Gastrocnemius medialis (tissue), 4 donors: ENCODE measurements around the gene SCO1. TPM values are rescaled to one million over a fixed set of nuclear protein-coding genes. Genes with fewer than 3 reads are reported as not detected.
"Not testable (repeated sequence)": the region's sequence is repeated elsewhere in the genome, so short reads cannot be mapped to it uniquely, and the experiment has no call there.

Source experiments
- ATAC-seq, 2 donors: fragments of 150-250 bp; one replicate each; pipeline ENCODE4 v1.9.1; 2016
- DNase-seq, 2 donors: peaks; one replicate each; pipeline ENCODE4 v3.0.0-alpha.2; 2019
- H3K27ac ChIP-seq, 4 donors: fragments of 200-600 bp; sonication (generic); 1 replicate in 1 of 4; 2 replicates in 3 of 4; pipeline ENCODE4 v1.5.1; 2016 to 2018; ENCODE audit warnings: mild to moderate bottlenecking in 2 of 4, moderate library complexity in 1 of 4
- H3K27me3 ChIP-seq, 3 donors: fragments of 200-600 bp; sonication (generic) in 2 of 3; 1 replicate in 1 of 3; 2 replicates in 2 of 3; pipeline versions ENCODE4 v1.5.1 to v1.6.0; 2016 to 2019; ENCODE audit warnings: mild to moderate bottlenecking in 1 of 3, moderate library complexity in 1 of 3
- H3K36me3 ChIP-seq, 2 donors: fragments of 200-600 bp; sonication (generic) in 1 of 2; one replicate each; pipeline ENCODE4 v1.5.1; 2017 to 2018
- H3K4me1 ChIP-seq, 2 donors: fragments of 200-600 bp; sonication (generic) in 1 of 2; one replicate each; pipeline ENCODE4 v1.5.1; 2016 to 2017; ENCODE audit warnings: mild to moderate bottlenecking in 2 of 2
- H3K4me3 ChIP-seq, 4 donors: fragments of 200-600 bp; sonication (generic) in 3 of 4; 1 replicate in 1 of 4; 2 replicates in 3 of 4; pipeline ENCODE4 v1.5.1; 2016 to 2019; ENCODE audit warnings: mild to moderate bottlenecking in 2 of 4
- H3K9me3 ChIP-seq, 3 donors: fragments of 200-600 bp; sonication (generic) in 2 of 3; 1 replicate in 1 of 3; 2 replicates in 2 of 3; pipeline ENCODE4 v1.5.1; 2016 to 2019
- CTCF ChIP-seq, 5 experiments: fragments of 450-650 bp in 3 of 5; fragments of 200-600 bp in 2 of 5; sonication (generic) in 2 of 5; IDR thresholded peaks in 4 of 5; conservative IDR thresholded peaks in 1 of 5; 1 replicate in 4 of 5; 2 replicates in 1 of 5; pipeline ENCODE4 v1.5.1; 2016 to 2019; ENCODE audit warnings: antibody characterized with exemption in 5 of 5, mild to moderate bottlenecking in 3 of 5, moderate library complexity in 3 of 5
- POLR2A ChIP-seq, 2 donors: fragments of 450-650 bp; IDR thresholded peaks; one replicate each; pipeline ENCODE4 v1.6.1; 2017; ENCODE audit warnings: antibody characterized with exemption in 2 of 2, mild to moderate bottlenecking in 2 of 2, moderate library complexity in 2 of 2
- in situ Hi-C, 4 donors: fragments of 200-750 bp; cut with MboI; loops; one replicate each; pipeline versions ENCODE4 v1.15.0 to v1.8.0; 2017; ENCODE audit warnings: low sequenced_read_pairs in 4 of 4
- intact Hi-C: fragments of 100-400 bp; cut with DNase I; formaldehyde crosslinking; loops from one replicate; pipeline ENCODE4 v1.15.1; 2023; ENCODE audit warnings: low total_unique reads
- total RNA-seq, 4 donors: library from RNA; depleted of rRNA; stranded (reverse); fragments of >200 nt; gene quantifications; one replicate each; pipeline versions ENCODE4 v1.1.0 to v1.2.3, GENCODE V29; 2016

Gene SCO1
- total RNA-seq, 4 donors from 2014 or later: 16.7 to 27.3 (median 22.8) TPM

GRCh38 chr17:10735251-10735650, 37.9 kb upstream of the SCO1 start:
- no peaks in the 10 kb centered on the region for H3K9me3 ChIP-seq
- TF ChIP-seq POLR2A (IDR thresholded peaks at IDR 0.05): no peak
- no peak for TF ChIP-seq CTCF (IDR thresholded peaks at IDR 0.05 in 4 of 5, conservative IDR thresholded peaks at IDR 0.05 in 1 of 5)
- in situ Hi-C loops: loop anchor here (5.0 to 25.0 kb wide), 4 partner anchors 107 to 1252 kb away; partner anchors contain the start of gene ZNF18 (in 1 of the 4)
- no peak overlapping the region for H3K27ac ChIP-seq
- no peaks in the 10 kb centered on the region for H3K36me3 ChIP-seq
- no peak overlapping the region for H3K4me3 ChIP-seq
- intact Hi-C loops: no loop called here
- ATAC-seq (no peak), DNase-seq (no peak)
- peaks cover 0 to 4% of the 10 kb centered on the region in 2 donors for H3K4me1 ChIP-seq
- H3K27me3 ChIP-seq: no peaks in the 10 kb centered on the region

GRCh38 chr17:10733666-10734065, 36.3 kb upstream of the SCO1 start:
- no peak for TF ChIP-seq POLR2A (IDR thresholded peaks at IDR 0.05)
- TF ChIP-seq CTCF (IDR thresholded peaks at IDR 0.05 in 4 of 5, conservative IDR thresholded peaks at IDR 0.05 in 1 of 5): no peak
- no peak for ATAC-seq
- in situ Hi-C loops (loop anchor here in 3 of 4 donors (10.0 to 25.0 kb wide), 2 partner anchors 111 to 1254 kb away; partner anchors contain the start of gene ZNF18 (in 1 of the 3)), intact Hi-C loops (no loop called here)
- DNase-seq: no peak
- Histone ChIP-seq H3K9me3 (no peaks in the 10 kb centered on the region), H3K36me3 (no peaks in the 10 kb centered on the region), H3K4me1 (peaks cover 0 to 4% of the 10 kb centered on the region in 2 donors), H3K4me3 (no peak overlapping the region), H3K27me3 (no peaks in the 10 kb centered on the region), H3K27ac (no peak overlapping the region)

- ATAC-seq, H3K4me3 ChIP-seq, H3K9me3 ChIP-seq, H3K27ac ChIP-seq, intact Hi-C loops, H3K36me3 ChIP-seq, H3K27me3 ChIP-seq, H3K4me1 ChIP-seq, DNase-seq: not testable (repeated sequence)
- in situ Hi-C loops: loop anchor here in 3 of 4 donors (10.0 to 25.0 kb wide), 2 partner anchors 113 to 1255 kb away; partner anchors contain the start of gene ZNF18 (in 1 of the 3)
Measured at GRCh38 chr17:10732121-10732520, 34.8 kb upstream of the SCO1 start.

GRCh38 chr17:10731408-10731879, 34.1 kb upstream of the SCO1 start:
- ATAC-seq (no peak), DNase-seq (no peak)
- in situ Hi-C loops (loop anchor here in 3 of 4 donors (10.0 to 25.0 kb wide), 2 partner anchors 113 to 1256 kb away; partner anchors contain the start of gene ZNF18 (in 1 of the 3)), intact Hi-C loops (no loop called here)
- TF ChIP-seq POLR2A (IDR thresholded peaks at IDR 0.05) (no peak), CTCF (IDR thresholded peaks at IDR 0.05 in 4 of 5, conservative IDR thresholded peaks at IDR 0.05 in 1 of 5) (no peak)
- H3K4me1 ChIP-seq: no peaks in the 10 kb centered on the region
- H3K27ac ChIP-seq: no peak overlapping the region
- H3K36me3 ChIP-seq: peaks cover 0 to under 1% of the 10 kb centered on the region in 2 donors
- no peak overlapping the region for H3K4me3 ChIP-seq
- no peaks in the 10 kb centered on the region for H3K9me3 ChIP-seq
- H3K27me3 ChIP-seq: no peaks in the 10 kb centered on the region

- H3K27me3 ChIP-seq, intact Hi-C loops, H3K9me3 ChIP-seq, ATAC-seq, DNase-seq, H3K4me1 ChIP-seq: not testable (repeated sequence)
- in situ Hi-C loops: loop anchor here in 3 of 4 donors (10.0 to 25.0 kb wide), 2 partner anchors 115 to 1257 kb away; partner anchors contain the start of gene ZNF18 (in 1 of the 3)
- H3K36me3 ChIP-seq: peaks cover 0 to 12% of the 10 kb centered on the region in 2 donors
- peak overlapping the region; percentile 92 to 97 (median 95) for H3K27ac ChIP-seq
- H3K4me3 ChIP-seq: peak overlapping the region; percentile 67 to 93 (median 82)
Measured at GRCh38 chr17:10730247-10730646, 32.9 kb upstream of the SCO1 start.
